HepG2 (cell line): ENCODE results near the gene PEPD. TPM values are rescaled to one million over a fixed set of nuclear protein-coding genes. Genes with fewer than 3 reads are reported as not detected.

Source experiments
- ADNP ChIP-seq: sonication (generic); formaldehyde crosslinking; IDR thresholded peaks from 2 replicates; pipeline ENCODE4 v1.4.0; 2020; ENCODE audit warnings: missing genetic modification reagents
- BCL3 ChIP-seq: sonication (generic); formaldehyde crosslinking; IDR thresholded peaks from 2 replicates; pipeline ENCODE4 v1.5.1; 2020; ENCODE audit warnings: mild to moderate bottlenecking, missing genetic modification reagents, moderate library complexity
- DMAP1 ChIP-seq: IDR thresholded peaks from 2 replicates; pipeline ENCODE4 v1.6.1; 2016
- DR1 ChIP-seq: sonication (generic); formaldehyde crosslinking; IDR thresholded peaks from 2 replicates; pipeline ENCODE4 v1.8.0; 2021; ENCODE audit warnings: mild to moderate bottlenecking, missing genetic modification reagents, inconsistent platforms
- HINFP ChIP-seq: sonication (generic); formaldehyde crosslinking; IDR thresholded peaks from 2 replicates; pipeline ENCODE4 v1.4.0; 2020; ENCODE audit warnings: low read depth, mild to moderate bottlenecking, missing genetic modification reagents
- JUN ChIP-seq: sonication (generic); formaldehyde crosslinking; IDR thresholded peaks from 2 replicates; pipeline ENCODE4 v1.4.0; 2020; ENCODE audit warnings: mild to moderate bottlenecking, missing genetic modification reagents
- LCORL ChIP-seq, 2 experiments: fragments of 450-650 bp in 1 of 2; sonication (generic) in 1 of 2; formaldehyde crosslinking in 1 of 2; IDR thresholded peaks; 2 replicates each; pipeline versions ENCODE4 v1.5.0 to v1.6.1; 2017 to 2020; ENCODE audit warnings: antibody characterized with exemption in 1 of 2, missing genetic modification reagents in 1 of 2
- MED1 ChIP-seq: sonication (generic); formaldehyde crosslinking; IDR thresholded peaks from 2 replicates; pipeline ENCODE4 v1.4.0; 2020; ENCODE audit warnings: missing genetic modification reagents
- MTA1 ChIP-seq: sonication (generic); formaldehyde crosslinking; IDR thresholded peaks from 2 replicates; pipeline ENCODE4 v1.4.0; 2020; ENCODE audit warnings: missing genetic modification reagents, mild to moderate bottlenecking, borderline replicate concordance
- MZF1 ChIP-seq: sonication (generic); formaldehyde crosslinking; IDR thresholded peaks from 2 replicates; pipeline ENCODE4 v1.8.1; 2023; ENCODE audit warnings: mild to moderate bottlenecking, missing genetic modification reagents, borderline replicate concordance
- NCOR1 ChIP-seq: fragments of 200-600 bp; sonication (generic); IDR thresholded peaks from 2 replicates; pipeline ENCODE4 v1.7.0; 2017; ENCODE audit warnings: antibody characterized with exemption, low read length, borderline replicate concordance
- SP140L ChIP-seq: sonication (generic); formaldehyde crosslinking; IDR thresholded peaks from 2 replicates; pipeline ENCODE4 v1.4.0; 2020; ENCODE audit warnings: missing genetic modification reagents, borderline replicate concordance
- TEF ChIP-seq: sonication (generic); formaldehyde crosslinking; IDR thresholded peaks from 2 replicates; pipeline ENCODE4 v1.5.0; 2020; ENCODE audit warnings: missing genetic modification reagents
- ZNF136 ChIP-seq: sonication (generic); formaldehyde crosslinking; IDR thresholded peaks from 2 replicates; pipeline ENCODE4 v1.8.1; 2022; ENCODE audit warnings: low read depth, mild to moderate bottlenecking, moderate library complexity, missing genetic modification reagents
- ZNF256 ChIP-seq: sonication (generic); formaldehyde crosslinking; conservative IDR thresholded peaks from 2 replicates; pipeline ENCODE4 v1.4.0; 2020; ENCODE audit warnings: missing genetic modification reagents
- ZNF451 ChIP-seq: sonication (generic); formaldehyde crosslinking; IDR thresholded peaks from 2 replicates; pipeline ENCODE4 v1.5.0; 2020; ENCODE audit warnings: mild to moderate bottlenecking, missing genetic modification reagents
- ZNF510 ChIP-seq: sonication (generic); formaldehyde crosslinking; IDR thresholded peaks from 2 replicates; pipeline ENCODE4 v1.4.0; 2020; ENCODE audit warnings: low read depth, mild to moderate bottlenecking, missing genetic modification reagents
- ZNF512 ChIP-seq: sonication (generic); formaldehyde crosslinking; IDR thresholded peaks from 2 replicates; pipeline ENCODE4 v1.4.0; 2020; ENCODE audit warnings: mild to moderate bottlenecking, missing genetic modification reagents
- ZNF556 ChIP-seq: sonication (generic); formaldehyde crosslinking; IDR thresholded peaks from 2 replicates; pipeline ENCODE4 v1.4.0; 2020; ENCODE audit warnings: mild to moderate bottlenecking, missing genetic modification reagents, borderline replicate concordance
- ZNF772 ChIP-seq: sonication (generic); formaldehyde crosslinking; IDR thresholded peaks from 2 replicates; pipeline ENCODE4 v1.5.0; 2020; ENCODE audit warnings: mild to moderate bottlenecking, missing genetic modification reagents
- ZXDC ChIP-seq: sonication (generic); formaldehyde crosslinking; IDR thresholded peaks from 2 replicates; pipeline ENCODE4 v1.5.0; 2020; ENCODE audit warnings: mild to moderate bottlenecking, missing genetic modification reagents
- polyA plus RNA-seq, 8 experiments: library from polyadenylated mRNA; depleted of rRNA in 3 of 8; stranded (reverse) in 7 of 8; unstranded in 1 of 8; fragments of >200 nt; fragmentation: Illumina TruSeq in 4 of 8; extraction: Trizol in 4 of 8; gene quantifications; 2 replicates each; pipeline versions ENCODE4 v1.2.1 to v1.2.3, GENCODE V29; 2011 to 2016; ENCODE audit warnings: low read depth in 4 of 8, missing spikeins in 1 of 8, mixed read lengths in 1 of 8; ENCODE audit not compliant: insufficient read depth in 1 of 8
- total RNA-seq, 5 experiments: library from RNA; depleted of rRNA; stranded (reverse); fragments of >200 nt; fragmentation: Illumina TruSeq; extraction: Trizol; gene quantifications; 2 replicates each; pipeline ENCODE4 v1.2.3, GENCODE V29; 2016; ENCODE audit warnings: low read depth in 1 of 5

PEPD gene
- total and polyA plus RNA-seq, 2 of the 13 experiments (the other 11 are each of a cell fraction or from before 2014, with no cell fraction given): 60.7 to 75.1 TPM

- no peak for TF ChIP-seq BCL3
- TF ChIP-seq ZNF772: 0 out of 2 replicates have a peak, but pooled peaks have one; percentile 16
- TF ChIP-seq SP140L (CRISPR knock-in tag): no peak
- TF ChIP-seq ZNF136 (CRISPR knock-in tag): peak; percentile 26; the same call in 1 of the 2 replicates
- TF ChIP-seq HINFP: 0 out of 2 replicates have a peak, but pooled peaks have one; percentile 5
- 0 out of 2 replicates have a peak, but pooled peaks have one; percentile 0 for TF ChIP-seq DR1
- TF ChIP-seq ZNF556 (CRISPR knock-in tag): no peak
- no peak for TF ChIP-seq TEF
- no peak for TF ChIP-seq ZNF510 (CRISPR knock-in tag)
- TF ChIP-seq LCORL (IDR thresholded peaks at IDR 0.05): no peak
- 0 out of 2 replicates have a peak, but pooled peaks have one; percentile 25 for TF ChIP-seq LCORL (CRISPR knock-in tag; IDR thresholded peaks at IDR 0.05)
- TF ChIP-seq ZXDC: no peak
- TF ChIP-seq JUN (CRISPR knock-in tag): no peak
- no peak for TF ChIP-seq MTA1 (CRISPR knock-in tag)
- no peak for TF ChIP-seq MZF1 (CRISPR knock-in tag)
- no peak for TF ChIP-seq NCOR1
- no peak for TF ChIP-seq ADNP (CRISPR knock-in tag)
- 0 out of 2 replicates have a peak, but pooled peaks have one; percentile 18 for TF ChIP-seq ZNF451 (CRISPR knock-in tag)
- TF ChIP-seq DMAP1 (CRISPR knock-in tag): 0 out of 2 replicates have a peak, but pooled peaks have one; percentile 6
- no peak for TF ChIP-seq ZNF256 (CRISPR knock-in tag)
- peak; percentile 56; the same call in 1 of the 2 replicates for TF ChIP-seq MED1
- no peak for TF ChIP-seq ZNF512 (CRISPR knock-in tag)
These were observed 123.8 kb downstream of the PEPD start (continued) for GRCh38 chr19:33397536-33398360.
